M059J (cell line): ENCODE measurements around the gene B3GALNT2. TPM values are rescaled to one million over a fixed set of nuclear protein-coding genes. Genes with fewer than 3 reads are reported as not detected.
A peak's percentile ranks its signal among the peaks of the same experiment; 100 is the strongest.
"Not testable (repeated sequence)": the region's sequence is repeated elsewhere in the genome, so short reads cannot be mapped to it uniquely, and the experiment has no call there.

Source experiments
- DNase-seq: peaks from one replicate; pipeline ENCODE4 v3.0.0-alpha.2; 2012; ENCODE audit warnings: low read depth
- total RNA-seq: library from RNA; depleted of rRNA; stranded (reverse); fragments of >200 nt; shearing (Covaris generic); gene quantifications from 2 replicates; pipeline ENCODE4 v1.2.3, GENCODE V29; 2014; rRNA removed

Gene B3GALNT2
- total RNA-seq: 24.5 and 31.3 TPM in 2 replicates

- DNase-seq: no peak
These were observed at the start of gene B3GALNT2 for GRCh38 chr1:235504122-235504493. Gene B3GALNT2, minus strand, starts transcription at chr1:235504452. Its CDS starts 200 bp downstream, at chr1:235504252.

- DNase-seq: no peak
These were observed 48.9 kb upstream of the B3GALNT2 start for GRCh38 chr1:235553112-235553551.

GRCh38 chr1:235552146-235552716 is 48.0 kb upstream of the B3GALNT2 start:
- DNase-seq: peak; percentile 22

DNA sequence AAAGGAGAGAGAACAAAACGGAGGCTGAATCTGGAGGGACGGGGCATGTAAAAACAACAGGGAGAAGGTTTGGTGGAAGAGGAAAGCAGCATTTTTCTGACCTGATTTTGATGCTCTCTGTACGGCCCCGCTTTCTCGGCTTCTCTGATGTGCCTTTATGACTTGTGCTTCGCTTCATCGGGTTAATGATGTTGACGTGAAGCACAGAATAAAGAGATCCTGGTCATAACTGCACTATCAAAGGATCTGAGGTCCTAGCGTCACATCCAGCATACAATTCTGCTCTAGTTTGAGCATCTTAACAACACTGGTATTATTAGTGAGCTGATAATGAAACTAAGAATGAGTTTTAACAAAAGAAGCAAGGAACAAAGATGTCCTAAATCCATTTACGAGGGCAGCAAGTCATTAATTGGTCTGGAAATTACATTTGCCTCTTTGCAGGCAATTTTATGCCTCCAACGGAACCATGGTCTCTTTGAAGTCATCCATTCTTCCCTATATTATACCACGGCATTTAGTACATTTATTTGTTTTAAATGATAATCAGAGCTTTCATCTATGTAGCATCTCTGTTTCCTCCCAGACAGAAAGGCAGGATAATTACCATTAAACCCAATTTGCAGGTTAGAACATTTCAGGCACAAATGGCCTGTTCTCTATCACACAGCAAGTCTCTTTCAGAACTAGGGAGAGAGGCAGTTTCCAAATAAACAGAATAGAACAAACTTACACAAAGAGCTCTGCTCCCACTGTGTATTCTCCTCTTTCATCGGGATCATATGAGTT is 45.3 kb upstream of the B3GALNT2 start:
- DNase-seq: no peak

GRCh38 chr1:235546369-235547155 is 42.3 kb upstream of the B3GALNT2 start:
- not testable (repeated sequence) for DNase-seq

- no peak for DNase-seq
These were observed 41.2 kb upstream of the B3GALNT2 start for GRCh38 chr1:235545292-235545930.

GRCh38 chr1:235542845-235543244 is 38.6 kb upstream of the B3GALNT2 start:
- DNase-seq: not testable (repeated sequence)

DNA sequence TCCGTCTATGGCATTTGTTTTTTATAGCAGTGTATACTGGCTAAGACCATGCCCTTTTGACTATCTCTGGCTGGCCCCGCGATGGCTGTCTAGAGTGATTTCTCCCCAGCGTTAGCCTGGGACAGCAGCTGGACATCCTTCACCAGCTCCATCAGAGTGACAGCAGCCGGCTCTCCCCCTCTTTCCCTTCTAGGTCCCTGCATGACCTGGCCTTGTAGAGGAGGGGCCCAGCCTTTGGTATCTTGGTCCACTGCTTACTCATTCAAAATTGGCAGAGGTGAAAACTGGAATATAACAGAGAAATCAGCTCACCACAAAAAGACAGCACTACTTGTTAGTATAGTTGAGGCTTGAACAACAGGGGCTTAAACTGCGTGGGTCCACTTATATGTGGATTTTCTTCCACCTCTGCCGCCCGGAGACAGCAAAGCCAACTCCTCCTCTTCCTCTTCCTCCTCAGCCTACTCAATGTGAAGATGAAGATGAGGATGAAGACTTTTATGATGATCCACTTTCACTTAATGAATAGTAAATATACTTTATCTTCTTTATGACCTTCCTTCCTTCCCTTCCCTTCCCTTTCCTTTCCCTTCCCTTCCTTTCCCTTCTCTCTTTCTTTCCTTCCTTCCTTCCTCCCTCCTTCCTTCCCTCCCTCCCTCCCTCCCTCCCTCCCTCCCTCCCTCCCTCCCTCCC is 29.4 kb upstream of the B3GALNT2 start:
- peak; percentile 26 for DNase-seq

DNA sequence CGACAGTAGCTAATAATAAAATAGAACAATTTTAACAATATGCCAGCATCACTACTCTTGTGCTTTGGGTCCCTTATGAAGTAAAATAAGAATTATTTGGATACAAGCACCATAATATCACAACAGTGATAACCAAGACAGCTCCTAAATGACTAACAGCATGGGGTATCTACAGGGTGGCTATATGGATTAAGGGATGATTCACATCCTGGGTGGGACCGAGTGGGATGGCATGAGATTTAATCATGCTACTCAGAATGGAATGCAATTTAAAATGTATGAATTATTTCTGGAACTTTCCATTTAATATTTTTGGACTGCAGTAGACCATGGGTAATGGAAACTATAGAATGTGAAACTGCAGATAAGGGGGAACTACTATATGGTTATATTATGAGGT is 28.1 kb upstream of the B3GALNT2 start:
- peak; percentile 50 for DNase-seq

- DNase-seq: no peak
These were observed 23.1 kb upstream of the B3GALNT2 start for GRCh38 chr1:235527196-235527814.

- DNase-seq: no peak
These were observed 21.1 kb upstream of the B3GALNT2 start for GRCh38 chr1:235525314-235525713.

- DNase-seq: no peak
These were observed 12.7 kb upstream of the B3GALNT2 start for GRCh38 chr1:235516862-235517446.

DNA sequence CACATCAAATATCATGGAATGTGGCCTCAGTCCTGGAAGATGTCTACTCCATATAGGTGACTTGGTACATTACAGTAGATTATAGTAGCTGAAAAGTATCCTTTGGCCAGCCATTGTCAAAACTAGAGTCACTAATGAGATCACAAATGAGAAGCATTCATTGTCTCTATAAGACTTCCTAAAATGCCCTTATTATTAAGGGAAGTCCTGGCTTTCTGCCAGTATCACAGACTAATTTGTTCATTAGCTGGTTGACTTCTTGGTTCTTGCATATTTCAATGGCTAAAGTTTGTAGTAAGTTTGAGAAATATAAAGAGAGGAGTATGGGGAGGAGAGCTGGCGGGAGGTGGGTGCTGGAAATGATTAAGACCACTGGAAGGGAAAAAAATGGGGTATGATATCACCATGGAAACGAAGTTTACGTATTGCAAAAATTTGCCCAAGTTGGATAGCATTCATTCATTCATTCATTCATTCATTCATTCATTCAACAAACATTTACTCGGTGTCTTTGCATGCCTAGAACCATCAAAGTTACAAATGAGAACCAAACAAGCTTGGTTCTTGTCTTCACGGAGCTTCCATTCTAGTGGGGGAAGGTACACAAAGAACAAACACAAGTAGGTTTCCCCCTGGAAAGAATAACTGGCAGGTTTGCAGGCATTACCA is 11.7 kb upstream of the B3GALNT2 start:
- no peak for DNase-seq

DNA sequence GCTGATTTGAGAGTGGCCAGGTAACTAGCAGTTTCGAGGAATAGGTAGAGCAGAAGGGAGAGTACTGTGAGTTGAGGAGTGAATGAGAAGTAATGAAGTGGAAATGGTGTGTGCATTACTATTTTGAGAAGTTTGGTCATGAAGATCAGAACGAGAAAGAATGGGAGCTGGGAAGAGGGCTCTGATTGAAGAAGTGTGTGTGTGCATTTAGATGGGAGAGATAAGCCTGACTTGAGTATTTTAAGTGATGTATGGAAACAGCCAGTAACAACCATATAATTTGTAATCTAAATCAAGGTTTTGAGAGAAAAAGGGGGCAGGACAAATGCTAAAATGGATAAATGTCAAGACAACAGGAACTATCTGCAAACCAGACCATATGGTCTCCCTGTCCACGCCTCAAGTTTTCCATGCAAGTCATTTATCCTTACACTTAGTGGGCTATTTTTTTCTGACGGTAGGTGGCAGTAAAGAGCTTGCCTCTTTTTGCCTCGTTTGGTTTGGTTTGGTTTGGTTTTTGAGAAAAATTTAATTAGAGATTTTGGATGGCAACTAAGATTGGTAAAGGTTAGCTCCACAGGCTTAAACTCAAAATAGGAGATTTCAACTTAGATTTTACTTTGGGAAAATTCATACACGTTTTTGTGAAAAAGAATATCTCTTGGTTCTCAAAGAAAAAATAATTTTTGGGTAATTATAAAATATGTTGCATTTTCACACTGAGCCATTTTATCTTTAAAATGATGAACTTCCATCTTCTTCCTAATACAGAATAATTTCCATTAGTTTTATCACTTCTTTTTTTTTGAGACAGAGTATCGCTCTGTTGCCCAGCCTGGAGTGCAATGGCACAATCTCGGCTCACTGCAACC is 9.5 kb upstream of the B3GALNT2 start:
- DNase-seq: peak; percentile 75

- peak; percentile 40 for DNase-seq
These were observed 7.4 kb upstream of the B3GALNT2 start for GRCh38 chr1:235511470-235512240.

- no peak for DNase-seq
These were observed 6.6 kb upstream of the B3GALNT2 start for GRCh38 chr1:235510823-235511222.

GRCh38 chr1:235507623-235508022 is 3.4 kb upstream of the B3GALNT2 start:
- DNase-seq: no peak
